Thoracic aorta (tissue), 2 donors: Measurements from ENCODE around the gene CEP85L. TPM values are rescaled to one million over a fixed set of nuclear protein-coding genes. Genes with fewer than 3 reads are reported as not detected.

Experiments used
- ATAC-seq: fragments of 150-250 bp; one replicate; pipeline ENCODE4 v1.8.0; 2017; ENCODE audit warnings: low read depth; ENCODE audit not compliant: insufficient number of reproducible peaks, low FRiP score
- DNase-seq: peaks from one replicate; pipeline ENCODE4 v3.0.0-alpha.2; 2020; ENCODE audit warnings: low spot score
- H3K27ac ChIP-seq, 2 donors: fragments of 200-600 bp; sonication (generic); 1 replicate in 1 of 2; 2 replicates in 1 of 2; pipeline ENCODE4 v1.5.1; 2016; ENCODE audit warnings: mild to moderate bottlenecking in 2 of 2, moderate library complexity in 2 of 2
- H3K27me3 ChIP-seq: fragments of 200-600 bp; sonication (generic); replicated peaks from 2 replicates; pipeline ENCODE4 v1.6.0; 2016; ENCODE audit warnings: mild to moderate bottlenecking; ENCODE audit not compliant: insufficient read depth
- H3K36me3 ChIP-seq: fragments of 200-600 bp; sonication (generic); one replicate; pipeline ENCODE4 v1.5.1; 2016
- H3K4me1 ChIP-seq, 2 donors: fragments of 200-600 bp; sonication (generic); 1 replicate in 1 of 2; 2 replicates in 1 of 2; pipeline versions ENCODE4 v1.5.1 to v1.6.0; 2016; ENCODE audit warnings: low read depth in 2 of 2, mild to moderate bottlenecking in 1 of 2; ENCODE audit not compliant: control insufficient read depth in 1 of 2
- H3K4me3 ChIP-seq: fragments of 200-600 bp; sonication (generic); 2 replicates; pipeline ENCODE4 v1.5.1; 2016; ENCODE audit warnings: mild to moderate bottlenecking
- H3K9me3 ChIP-seq: fragments of 200-600 bp; sonication (generic); 2 replicates; pipeline ENCODE4 v1.5.1; 2016
- total RNA-seq, 2 donors: library from RNA; depleted of rRNA; stranded (reverse); fragments of >200 nt; gene quantifications; one replicate each; pipeline versions ENCODE4 v1.1.0 to v1.2.3, GENCODE V29; 2016
- TF ChIP-seq, protein P1 (sequence below): fragments of 200-600 bp; sonication (generic); IDR thresholded peaks from one replicate; pipeline ENCODE4 v1.5.1; 2019; ENCODE audit warnings: antibody characterized with exemption

CEP85L gene
- total RNA-seq, 2 donors from 2014 or later, result 13.3 to 22.7 TPM

DNA sequence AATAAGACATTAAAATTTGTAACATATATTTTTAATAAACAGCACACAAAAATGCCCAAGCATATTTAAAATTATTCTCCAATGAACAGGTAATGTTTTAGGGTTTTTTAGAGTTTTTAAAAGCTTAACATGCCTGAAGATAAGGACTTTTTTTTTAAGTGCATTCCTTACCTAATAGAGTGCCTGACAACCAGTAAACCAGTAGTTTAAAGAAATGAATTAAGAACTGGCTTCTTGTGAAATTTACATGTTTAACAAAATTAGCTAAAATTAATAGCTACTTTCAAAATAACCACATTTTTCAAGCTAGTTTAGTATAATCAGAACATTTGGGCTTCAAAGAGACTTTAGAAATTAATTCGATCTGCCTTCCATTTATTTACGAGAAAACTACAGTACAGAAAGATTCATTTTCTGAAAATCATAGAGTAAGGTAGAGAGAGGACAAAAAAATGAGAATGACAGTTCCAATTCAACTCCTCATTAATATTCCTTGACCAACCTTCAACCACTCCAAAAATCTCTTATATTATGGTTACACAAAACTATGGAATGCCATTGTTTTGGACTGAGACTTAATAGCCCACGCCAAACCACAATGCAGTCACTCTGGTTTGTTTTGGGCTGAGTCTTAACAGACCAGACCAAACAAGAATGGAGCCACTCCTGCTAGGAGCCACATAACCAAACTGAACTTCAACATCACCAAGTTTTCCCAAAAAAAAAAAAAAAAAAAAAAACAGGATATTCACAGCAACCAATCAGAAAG is 109.0 kb downstream of the CEP85L start:
- no peak for DNase-seq
- Histone ChIP-seq H3K27ac (peak overlapping the region in 1 of 2 donors; percentile 64), H3K27me3 (no peaks in the 10 kb centered on the region), H3K4me1 (peaks cover 27 to 73% of the 10 kb centered on the region in 2 donors), H3K9me3 (no peaks in the 10 kb centered on the region), H3K36me3 (no peaks in the 10 kb centered on the region), H3K4me3 (no peak overlapping the region)
- ATAC-seq, result no peak
- TF ChIP-seq, protein P1, sequence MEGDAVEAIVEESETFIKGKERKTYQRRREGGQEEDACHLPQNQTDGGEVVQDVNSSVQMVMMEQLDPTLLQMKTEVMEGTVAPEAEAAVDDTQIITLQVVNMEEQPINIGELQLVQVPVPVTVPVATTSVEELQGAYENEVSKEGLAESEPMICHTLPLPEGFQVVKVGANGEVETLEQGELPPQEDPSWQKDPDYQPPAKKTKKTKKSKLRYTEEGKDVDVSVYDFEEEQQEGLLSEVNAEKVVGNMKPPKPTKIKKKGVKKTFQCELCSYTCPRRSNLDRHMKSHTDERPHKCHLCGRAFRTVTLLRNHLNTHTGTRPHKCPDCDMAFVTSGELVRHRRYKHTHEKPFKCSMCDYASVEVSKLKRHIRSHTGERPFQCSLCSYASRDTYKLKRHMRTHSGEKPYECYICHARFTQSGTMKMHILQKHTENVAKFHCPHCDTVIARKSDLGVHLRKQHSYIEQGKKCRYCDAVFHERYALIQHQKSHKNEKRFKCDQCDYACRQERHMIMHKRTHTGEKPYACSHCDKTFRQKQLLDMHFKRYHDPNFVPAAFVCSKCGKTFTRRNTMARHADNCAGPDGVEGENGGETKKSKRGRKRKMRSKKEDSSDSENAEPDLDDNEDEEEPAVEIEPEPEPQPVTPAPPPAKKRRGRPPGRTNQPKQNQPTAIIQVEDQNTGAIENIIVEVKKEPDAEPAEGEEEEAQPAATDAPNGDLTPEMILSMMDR, result no peak

DNA sequence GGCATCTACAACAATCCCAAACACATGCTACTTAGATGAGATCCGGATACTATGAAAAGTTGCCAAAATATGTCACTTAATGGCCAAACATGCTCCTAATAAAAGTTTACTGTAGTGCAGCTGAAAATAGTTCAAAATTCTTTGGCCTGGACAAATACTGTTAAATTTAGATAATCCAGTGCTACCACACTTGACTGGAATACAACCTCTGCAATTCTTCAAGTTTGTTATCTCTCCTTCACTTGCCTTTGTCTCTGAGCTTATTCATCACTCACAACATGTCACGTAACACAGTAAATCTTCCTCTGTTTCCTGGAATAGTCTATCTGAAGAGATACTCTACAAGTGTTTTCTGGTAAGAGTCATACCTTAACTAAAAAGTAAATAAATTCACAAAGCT is 113.8 kb downstream of the CEP85L start:
- no peaks in the 10 kb centered on the region for H3K36me3 ChIP-seq
- peak overlapping the region in 1 of 2 donors; percentile 59 for H3K27ac ChIP-seq
- H3K4me3 ChIP-seq, result peak overlapping the region; percentile 2
- H3K27me3 ChIP-seq, result no peaks in the 10 kb centered on the region
- peaks cover 30 to 48% of the 10 kb centered on the region in 2 donors for H3K4me1 ChIP-seq
- DNase-seq (no peak), ATAC-seq (no peak)
- TF ChIP-seq, protein P1, result no peak
- H3K9me3 ChIP-seq, result no peaks in the 10 kb centered on the region

DNA sequence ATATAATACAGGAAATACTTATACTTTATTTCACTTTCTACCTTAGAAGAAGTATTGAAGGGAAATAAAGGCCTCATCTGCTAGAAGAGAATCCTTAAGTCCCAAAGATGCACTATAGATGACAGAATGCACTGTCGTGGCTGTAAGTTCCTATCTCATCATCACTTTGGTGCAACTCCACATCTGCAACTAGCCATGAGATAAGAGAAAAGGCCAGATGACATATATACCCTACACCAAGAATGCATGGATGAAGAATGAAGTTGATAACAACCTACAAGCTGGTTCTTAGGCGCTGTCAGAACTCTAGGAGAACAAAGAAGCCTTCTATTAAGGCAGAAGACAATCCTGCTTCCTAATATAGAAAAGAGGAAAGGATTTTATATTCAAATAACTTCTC is 114.9 kb downstream of the CEP85L start:
- Histone ChIP-seq H3K36me3 (no peaks in the 10 kb centered on the region), H3K9me3 (no peaks in the 10 kb centered on the region), H3K27ac (peak overlapping the region; percentile 29 to 59), H3K4me3 (no peak overlapping the region), H3K27me3 (no peaks in the 10 kb centered on the region), H3K4me1 (peaks cover 24 to 37% of the 10 kb centered on the region in 2 donors)
- DNase-seq (no peak), ATAC-seq (no peak)
- TF ChIP-seq, protein P1, result no peak

DNA sequence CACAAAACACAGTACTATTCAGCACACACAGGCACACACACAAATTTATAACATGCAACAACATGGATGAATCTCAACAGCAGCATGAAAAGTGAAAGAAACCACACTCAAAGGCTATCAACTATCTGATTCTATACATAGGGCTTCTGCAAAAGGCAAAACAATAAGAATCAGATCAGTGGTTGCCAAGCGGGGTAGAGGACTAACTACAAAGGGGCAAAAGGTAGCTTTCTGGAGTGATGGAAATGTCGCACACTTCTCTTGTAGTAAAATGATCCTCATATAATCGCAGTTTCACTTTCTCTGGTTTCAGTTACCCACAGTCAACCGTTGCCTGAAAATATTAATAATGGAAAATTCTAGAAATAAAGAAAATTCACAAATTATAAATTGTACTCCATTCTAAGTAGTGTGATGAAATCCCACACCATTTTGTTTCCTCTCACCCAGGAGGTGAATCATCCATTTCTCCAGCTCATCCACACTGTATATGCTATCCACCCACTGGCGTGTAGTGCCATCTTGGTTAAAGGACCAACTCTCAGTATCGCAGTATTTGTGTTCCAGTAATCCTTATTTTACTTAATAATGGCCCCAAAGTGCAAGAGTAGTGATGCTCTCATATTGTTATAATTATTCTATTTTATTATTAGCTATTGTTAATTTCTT is 116.1 kb downstream of the CEP85L start:
- H3K36me3 ChIP-seq, result no peaks in the 10 kb centered on the region
- TF ChIP-seq, protein P1, result no peak
- no peaks in the 10 kb centered on the region for H3K9me3 ChIP-seq
- H3K4me1 ChIP-seq, result peaks cover 24 to 32% of the 10 kb centered on the region in 2 donors
- ATAC-seq (no peak), DNase-seq (no peak)
- no peak overlapping the region for H3K27ac ChIP-seq
- no peak overlapping the region for H3K4me3 ChIP-seq
- H3K27me3 ChIP-seq, result no peaks in the 10 kb centered on the region

DNA sequence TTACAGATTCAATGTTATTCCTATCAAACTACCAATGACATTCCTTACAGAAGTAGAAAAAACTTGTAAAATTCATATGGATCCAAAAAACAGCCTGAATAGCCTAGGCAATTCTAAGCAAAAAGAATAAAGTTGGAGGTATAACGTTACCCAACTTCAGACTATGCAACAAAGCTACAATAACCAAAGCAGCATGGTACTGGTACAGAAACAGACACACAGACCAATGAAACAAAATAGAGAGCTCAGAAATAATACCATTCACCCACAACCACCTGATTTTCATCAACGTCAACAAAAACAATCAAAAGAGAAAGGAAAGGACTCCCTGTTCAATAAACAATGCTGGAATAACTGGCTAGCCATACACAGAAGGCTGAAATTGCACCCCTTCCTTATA is 120.4 kb downstream of the CEP85L start:
- Histone ChIP-seq H3K4me1 (peaks cover 17 to 34% of the 10 kb centered on the region in 2 donors), H3K27me3 (no peaks in the 10 kb centered on the region), H3K27ac (no peak overlapping the region), H3K9me3 (no peaks in the 10 kb centered on the region), H3K4me3 (no peak overlapping the region), H3K36me3 (no peaks in the 10 kb centered on the region)
- TF ChIP-seq, protein P1, result no peak
- DNase-seq (no peak), ATAC-seq (no peak)
